LoVo (cell line): ENCODE data around the gene FETUB.
"Not testable (repeated sequence)": the region's sequence is repeated elsewhere in the genome, so short reads cannot be mapped to it uniquely, and the experiment has no call there.

Experiments used
- DNase-seq: peaks from one replicate; pipeline ENCODE4 v3.0.0-alpha.2; 2016; ENCODE audit warnings: low spot score

The FETUB gene

DNA sequence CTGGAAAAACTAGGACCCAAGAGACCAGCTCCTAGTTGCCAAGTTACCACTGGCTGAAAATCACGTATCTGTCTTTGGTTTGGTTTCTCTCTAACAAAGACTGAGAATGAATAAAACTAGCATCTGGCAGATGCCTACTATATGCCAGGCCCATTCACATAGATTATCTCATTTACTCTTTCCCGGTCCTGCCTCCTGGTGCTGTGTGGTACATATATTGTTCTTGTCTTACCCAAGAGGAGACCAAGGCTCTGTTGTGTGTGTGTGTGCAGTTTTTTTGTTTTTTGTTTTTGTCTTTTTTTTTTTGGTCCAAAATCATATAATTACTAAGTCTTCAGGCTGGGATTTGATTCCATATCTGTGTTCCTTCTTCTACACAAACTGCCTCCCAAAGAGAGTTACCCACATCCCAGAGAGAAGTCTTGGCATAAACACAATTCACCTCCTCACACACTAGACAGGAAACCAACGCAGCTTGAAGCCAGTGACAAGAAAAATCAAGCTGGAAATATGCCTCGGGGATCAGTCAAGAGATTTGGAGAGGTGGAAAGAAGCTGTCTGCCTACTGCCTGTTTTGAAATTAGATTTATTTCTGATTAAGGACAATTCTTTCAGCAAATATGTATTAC lies 26.4 kb upstream of the FETUB start:
- DNase-seq, result no peak

DNA sequence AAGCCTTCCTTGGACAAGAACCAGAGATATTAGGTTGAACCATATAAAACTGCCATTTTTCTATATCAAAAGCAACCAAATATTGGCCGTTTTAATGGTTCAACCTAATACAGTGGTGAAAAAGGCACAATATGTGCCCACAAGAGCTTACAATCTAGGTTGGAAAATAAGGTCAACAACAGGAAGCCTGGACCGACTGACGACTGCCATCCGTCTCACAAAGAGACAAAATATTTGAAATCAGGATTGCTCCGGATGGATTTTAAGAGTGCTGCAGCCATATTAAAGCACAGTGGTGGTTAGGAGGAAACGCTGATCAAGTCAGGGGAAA lies 26.0 kb upstream of the FETUB start:
- no peak for DNase-seq

DNA sequence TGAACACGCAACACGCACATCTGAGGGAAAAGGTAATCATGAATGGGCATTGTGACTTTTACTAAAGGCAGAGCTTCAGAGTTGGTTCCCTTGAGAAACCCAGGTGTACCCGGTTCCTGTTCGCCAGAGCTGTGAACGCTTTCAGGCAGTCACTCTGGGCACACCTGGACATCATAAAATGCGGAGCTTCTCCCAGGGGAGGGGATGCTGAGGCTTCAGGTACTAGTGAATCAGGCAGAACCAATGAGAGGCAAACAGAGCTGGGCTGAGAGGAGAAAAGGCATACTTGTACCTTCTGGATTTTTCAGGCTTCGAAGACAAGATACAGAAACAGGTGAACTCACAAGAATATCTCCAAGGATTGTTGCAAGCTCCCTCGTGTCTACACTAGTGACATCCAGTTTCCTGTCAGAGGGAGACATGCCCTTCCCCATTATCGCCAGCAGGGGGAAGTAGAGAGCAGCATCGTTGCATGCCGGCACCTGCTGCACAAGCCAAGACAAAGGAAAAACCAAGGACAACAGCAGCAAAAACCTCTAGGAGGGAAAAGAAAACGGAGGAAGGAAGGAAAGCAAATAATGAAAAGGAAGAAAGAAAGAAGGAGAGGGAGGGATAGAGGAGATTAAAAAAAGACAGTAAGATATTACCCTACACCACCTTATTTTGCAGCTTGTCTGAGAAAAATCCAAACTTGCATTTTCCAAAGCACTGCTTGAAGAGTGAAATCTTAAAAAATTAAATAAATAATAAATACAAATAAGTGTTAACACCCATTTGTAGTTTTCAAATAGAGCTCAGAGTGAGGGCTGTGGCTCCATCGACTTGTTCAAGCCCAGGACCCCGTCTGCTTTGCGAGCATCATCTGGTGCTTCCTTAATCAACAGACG lies 25.4 kb upstream of the FETUB start:
- DNase-seq, result peak; percentile 74

DNA sequence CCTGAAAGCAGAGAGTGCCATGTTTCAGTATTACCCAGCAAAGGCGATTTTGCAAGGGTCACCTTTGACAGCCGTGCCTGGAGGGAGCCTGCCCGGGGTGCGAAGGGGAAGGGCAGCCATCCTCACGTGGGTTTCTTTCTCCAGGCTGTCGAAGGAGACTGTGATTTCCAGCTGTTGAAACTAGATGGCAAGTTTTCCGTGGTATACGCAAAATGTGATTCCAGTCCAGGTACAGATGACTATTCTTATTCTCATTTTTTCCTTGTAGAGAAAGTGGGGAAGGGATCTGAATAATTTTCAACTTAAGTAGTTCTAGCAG lies 23.9 kb upstream of the FETUB start:
- no peak for DNase-seq

DNA sequence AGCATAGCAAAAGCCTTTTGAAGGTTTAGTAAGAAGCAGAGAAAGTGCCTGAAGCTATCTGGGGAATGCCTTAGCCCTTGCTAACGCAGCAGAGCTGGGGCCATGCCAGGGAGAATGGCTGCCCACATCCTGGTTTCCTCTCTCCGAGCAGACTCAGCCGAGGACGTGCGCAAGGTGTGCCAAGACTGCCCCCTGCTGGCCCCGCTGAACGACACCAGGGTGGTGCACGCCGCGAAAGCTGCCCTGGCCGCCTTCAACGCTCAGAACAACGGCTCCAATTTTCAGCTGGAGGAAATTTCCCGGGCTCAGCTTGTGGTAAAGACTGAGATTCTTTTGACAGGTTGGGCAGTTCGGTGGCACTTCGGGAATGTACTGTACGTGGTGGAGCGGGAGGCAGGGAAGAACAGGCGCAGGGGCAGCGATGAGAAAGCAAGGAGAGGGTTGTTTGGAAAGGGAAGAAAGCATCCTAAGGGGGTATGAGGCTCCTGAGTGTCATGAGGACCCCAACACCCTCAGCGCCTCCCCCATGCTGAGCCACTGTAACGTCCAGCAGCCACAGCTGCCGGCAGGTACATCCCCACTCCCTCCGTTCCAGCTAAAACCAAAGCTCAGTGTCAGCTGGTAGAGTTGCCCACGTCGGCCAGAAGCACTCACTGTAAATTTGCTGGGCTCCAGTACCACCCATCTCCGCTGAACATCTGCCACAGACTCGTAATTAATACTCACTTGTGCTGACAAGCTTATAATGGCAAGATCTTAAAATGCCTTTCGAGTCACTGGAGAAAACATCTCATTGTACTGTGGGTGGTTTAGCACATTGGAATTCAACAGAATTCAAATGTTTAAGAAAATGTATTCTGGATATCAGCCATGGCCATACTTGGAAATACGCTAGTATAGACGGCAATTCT lies 22.9 kb upstream of the FETUB start:
- DNase-seq, result peak; percentile 95

DNA sequence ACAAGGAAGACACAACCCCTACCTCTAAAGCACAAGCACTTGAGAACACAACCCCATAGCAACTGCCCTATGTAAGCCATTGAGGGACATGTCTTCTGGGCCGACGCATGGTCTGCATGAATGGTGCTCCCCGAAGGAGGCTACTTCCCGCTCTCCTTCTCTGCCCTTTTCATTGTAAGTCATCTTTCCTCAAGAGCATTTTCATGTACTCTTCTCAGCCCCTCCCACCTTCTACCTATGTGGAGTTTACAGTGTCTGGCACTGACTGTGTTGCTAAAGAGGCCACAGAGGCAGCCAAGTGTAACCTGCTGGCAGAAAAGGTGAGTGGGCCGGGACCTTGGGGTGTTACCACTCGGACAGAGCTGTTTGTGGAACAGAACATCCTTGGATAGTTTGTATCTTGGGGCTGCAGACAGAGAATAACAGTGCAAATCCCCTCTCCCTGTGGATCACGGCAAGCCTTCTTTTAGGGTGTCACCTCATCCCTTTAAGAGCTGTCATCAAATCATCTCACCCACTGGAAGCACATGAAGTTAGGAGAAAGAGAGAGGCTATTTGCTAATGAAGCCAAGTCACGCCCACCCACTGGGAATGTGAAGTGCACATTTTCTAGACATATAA lies 21.8 kb upstream of the FETUB start:
- DNase-seq, result no peak

DNA sequence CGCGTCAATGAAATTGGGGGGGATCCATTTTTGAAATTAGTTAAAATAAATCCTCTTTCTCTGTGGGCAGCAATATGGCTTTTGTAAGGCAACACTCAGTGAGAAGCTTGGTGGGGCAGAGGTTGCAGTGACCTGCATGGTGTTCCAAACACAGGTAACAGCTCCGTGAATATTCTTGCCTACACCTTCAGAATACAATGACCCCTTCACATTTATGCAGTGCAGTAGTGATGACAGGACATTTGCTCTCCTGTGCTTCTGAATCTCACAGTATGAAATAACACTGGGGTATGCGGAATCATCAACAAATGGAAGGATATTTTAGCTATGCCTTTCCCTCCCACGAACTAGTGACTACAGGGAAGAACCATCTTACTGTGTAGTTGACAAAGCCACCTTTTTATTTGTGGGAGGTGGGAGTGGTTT lies 20.4 kb upstream of the FETUB start:
- no peak for DNase-seq

DNA sequence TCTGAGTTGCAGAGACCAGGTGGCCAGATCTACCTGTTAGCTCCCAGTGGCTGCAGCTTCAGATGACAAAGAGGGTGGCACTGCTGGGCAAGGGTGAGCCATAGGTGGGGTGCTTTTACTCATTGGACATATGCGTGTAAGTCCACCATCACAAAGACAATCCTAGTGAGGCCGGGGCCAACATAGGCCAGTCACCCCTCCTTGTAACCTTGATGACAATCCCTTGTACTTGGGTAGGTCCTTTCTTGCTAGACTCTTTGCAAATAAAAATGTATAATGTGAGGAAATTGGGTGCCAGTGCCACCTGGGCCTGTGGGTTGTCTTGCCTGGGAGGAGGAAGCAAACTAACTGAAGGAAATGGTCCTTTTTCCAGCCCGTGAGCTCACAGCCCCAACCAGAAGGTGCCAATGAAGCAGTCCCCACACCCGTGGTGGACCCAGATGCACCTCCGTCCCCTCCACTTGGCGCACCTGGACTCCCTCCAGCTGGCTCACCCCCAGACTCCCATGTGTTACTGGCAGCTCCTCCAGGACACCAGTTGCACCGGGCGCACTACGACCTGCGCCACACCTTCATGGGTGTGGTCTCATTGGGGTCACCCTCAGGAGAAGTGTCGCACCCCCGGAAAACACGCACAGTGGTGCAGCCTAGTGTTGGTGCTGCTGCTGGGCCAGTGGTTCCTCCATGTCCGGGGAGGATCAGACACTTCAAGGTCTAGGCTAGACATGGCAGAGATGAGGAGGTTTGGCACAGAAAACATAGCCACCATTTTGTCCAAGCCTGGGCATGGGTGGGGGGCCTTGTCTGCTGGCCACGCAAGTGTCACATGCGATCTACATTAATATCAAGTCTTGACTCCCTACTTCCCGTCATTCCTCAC lies 19.7 kb upstream of the FETUB start:
- DNase-seq, result no peak

DNA sequence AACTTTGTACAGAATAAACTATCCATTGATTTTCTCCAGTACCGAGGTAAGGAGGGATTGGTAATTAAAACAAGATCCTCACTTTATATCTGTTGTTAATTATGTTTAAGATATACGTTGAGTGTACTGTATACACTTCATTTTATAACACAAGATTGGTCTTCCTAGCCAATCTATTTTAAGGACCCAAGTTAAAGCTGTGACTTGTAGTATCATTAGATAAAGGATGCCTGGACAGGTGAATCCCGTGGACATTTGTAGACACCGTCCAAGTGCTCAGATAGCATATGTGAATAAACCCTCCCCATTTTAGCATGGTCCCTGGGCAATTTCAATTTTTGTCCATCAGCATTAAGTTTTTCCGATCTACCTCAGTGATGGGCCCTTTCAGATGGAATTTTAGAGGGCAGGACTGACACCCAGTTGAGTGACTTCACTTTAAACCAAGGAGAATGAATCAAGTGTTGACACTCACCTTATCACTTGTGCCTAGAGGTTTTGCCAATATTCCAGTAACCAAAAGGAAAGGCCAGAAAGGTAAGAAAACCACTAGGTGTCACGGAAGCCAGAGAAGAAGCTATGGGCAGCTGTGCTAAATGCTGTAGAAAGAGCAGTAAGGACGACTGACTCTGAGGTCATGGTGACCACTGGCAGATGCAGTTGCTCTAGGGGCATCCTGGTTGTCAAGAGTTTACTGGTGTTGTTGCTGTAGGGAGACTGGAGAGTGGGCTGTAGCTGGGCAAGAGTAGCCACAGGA lies 18.1 kb upstream of the FETUB start:
- DNase-seq, result no peak

DNA sequence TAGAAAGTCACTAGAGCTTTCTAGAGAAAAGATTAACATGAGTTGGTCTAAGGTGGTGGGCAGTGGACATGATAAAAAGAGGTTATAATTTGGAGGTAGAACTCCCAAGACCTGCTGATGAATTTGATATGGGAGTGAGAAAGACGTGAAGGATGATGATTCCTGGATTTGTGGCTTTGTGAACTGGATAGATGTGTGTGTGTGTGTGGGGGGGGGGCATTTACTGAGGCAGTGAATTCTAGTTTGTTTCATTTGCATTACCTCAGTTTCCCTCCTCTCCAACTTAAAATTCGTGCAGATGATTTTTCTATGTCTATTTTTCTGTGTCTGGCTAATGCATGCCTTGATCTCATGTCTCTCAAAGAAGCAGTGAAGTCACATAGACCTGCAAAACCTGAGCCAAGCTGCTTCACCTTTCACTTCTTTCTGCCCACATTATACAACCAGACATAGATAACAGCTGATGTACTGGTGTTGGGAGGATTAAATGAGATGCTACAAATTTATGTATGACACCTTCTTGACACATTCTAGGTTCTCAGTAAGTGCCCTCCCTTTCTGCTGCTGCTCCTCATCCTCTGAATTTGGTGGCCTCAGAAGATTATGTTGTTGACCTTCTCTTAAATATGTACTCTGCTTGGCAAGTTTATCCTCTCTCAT lies 17.4 kb upstream of the FETUB start:
- DNase-seq, result no peak

DNA sequence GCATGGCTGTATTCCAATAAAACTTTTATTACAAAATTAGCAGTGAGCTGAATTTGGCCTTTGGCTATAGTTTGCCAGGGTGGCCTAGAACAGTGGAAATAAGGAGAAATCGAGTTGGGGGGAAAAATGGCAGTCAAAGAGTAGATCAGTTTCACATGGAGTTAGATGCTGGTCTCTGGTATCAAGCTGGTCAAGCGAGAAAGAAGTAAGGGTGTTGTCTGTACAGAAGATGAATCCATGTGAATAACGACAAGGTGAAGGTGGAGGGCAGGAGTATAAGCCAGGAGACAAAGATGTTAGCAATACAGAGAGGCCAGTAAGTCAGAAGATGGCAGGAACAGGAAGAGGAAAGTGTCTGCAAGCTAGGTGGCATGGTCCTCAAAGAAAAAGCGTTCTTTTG lies 15.6 kb upstream of the FETUB start:
- no peak for DNase-seq

DNA sequence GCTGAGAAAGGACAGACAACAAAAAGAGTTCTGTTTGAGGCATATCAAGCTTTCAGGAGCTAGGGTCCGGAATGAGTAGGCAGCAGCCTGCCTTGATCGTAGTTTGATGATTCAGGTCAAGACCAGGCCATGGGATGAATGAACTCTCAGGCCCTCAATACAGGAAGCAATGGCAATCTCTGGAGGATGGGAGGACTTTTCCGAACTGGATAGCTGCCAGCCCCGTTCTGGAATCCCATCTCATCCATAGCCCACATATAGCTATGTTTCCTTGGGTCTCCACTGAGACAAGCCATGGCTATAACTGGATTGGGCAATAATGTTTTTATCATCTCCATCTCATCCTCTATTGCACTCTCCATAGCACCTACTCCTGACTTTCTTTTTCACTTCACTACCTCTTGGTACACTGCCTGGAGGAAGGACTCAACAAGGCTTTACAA lies 14.6 kb upstream of the FETUB start:
- no peak for DNase-seq

DNA sequence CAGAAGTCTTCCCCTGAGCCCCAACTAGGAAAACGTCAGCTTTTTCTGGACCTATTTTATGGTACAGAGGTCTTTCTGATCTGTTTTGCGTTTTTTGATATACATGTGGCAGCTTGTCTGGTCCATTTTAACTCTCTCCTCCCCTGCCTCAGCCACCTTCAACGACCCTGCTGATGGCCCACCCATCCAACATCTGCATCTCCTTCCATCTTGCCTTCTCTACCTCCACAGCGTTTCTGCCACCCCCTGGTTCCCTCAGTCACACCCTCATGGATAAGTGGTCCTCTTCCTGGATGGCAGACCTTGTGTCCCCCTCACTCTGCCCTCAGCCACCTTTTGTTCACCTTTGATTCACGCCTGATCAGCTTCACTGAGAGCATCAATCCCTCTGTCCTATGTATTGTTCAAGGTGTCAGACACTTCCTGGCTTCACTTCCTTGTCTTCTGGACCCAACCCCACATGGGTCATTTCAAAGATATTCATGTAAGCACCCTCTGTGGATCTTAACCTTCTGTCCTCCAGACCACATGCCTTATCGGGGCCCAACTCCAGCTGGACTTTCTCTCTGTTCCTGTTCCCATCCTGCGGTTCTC lies 13.8 kb upstream of the FETUB start:
- no peak for DNase-seq

DNA sequence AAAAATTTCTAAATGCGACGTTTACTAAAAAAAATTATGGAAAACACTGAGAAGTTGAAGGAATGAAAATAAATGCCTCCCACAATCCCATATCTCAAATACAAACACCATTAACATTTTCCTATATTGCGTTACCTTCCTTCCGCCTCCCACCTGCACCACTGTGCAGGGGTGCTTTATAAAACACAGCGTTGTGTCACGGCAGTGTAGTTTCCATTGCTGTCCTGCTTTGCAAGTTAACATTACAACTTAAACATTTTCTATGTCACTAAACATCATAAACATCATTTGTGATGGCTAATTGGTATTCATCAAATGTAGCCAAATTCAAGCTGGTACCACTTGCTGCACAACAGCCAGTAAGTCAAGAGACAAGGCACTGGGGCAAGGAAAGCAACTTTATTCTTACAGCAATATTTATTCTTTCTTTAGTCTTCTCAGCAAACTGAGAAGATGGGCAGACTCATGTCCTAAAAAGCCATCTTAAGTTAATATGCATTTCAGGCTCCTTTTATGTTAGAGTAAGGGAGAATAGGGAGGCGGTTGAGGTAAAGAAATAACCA lies 12.3 kb upstream of the FETUB start:
- no peak for DNase-seq

DNA sequence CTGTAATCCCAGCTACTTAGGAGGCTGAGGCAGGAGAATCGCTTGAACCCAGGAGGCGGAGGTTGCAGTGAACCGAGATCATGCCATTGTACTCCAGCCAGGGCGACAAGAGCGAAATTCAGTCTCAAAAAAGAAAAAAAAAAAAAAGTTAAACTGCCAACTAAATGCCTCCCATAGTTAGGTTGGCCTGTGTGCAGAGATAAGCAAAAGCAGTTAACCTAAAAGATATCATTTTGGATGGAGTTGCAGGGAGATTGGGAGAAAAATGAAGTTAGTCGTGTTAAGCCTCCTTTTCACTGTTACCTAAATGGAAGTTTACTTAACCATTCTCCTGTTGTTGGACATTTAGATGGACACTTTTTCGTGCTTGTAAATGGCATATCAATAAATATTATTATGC lies 11.4 kb upstream of the FETUB start:
- no peak for DNase-seq

DNA sequence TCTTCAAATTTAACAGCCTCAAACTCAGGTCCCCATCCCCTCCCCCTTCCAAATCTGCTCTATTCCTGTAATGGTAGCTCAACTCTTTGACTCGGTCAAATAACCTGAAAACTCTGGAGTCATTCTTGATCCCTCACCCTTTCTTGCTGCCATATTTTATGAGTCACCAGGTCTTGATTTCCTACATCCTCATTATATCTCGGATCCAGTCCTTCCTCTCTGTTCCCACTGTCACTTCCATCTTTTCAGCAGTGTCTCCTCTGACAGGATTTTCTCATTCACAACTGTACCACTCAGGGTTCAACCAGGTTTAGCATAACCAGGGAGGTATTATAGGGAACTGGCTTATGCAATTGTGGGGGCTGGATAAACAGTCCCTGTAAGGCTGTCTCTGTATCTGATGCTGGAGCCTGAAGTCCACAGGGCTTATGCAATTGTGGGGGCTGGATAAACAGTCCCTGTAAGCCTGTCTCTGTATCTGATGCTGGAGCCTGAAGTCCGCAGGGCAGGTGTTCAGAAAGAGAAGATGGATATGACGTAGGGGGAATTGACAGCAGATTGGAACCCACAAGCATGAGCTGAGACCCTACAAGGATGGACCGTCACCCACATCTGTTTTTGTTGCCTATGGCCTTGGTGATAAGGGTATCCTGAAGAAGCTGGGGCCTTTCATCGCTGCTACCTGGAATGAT lies 9.1 kb upstream of the FETUB start:
- DNase-seq, result no peak

DNA sequence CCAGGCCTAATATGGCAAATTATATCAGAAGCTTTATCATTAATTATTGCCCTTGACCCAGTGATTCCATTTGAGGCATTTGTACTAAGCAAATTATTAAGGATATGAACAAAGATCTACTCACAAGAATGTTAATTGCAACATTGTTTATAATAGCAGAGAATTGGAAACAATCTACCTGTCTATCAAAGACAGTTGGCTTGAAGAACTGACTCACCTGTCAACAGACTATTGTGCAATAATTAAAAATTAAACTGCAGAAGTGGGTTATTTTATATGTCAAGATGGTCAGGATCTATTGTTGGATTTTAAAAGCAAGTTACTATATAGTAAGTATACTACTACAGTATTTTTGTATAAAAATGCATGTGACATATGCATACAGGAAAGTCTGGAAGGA lies 6.7 kb upstream of the FETUB start:
- DNase-seq, result no peak

DNA sequence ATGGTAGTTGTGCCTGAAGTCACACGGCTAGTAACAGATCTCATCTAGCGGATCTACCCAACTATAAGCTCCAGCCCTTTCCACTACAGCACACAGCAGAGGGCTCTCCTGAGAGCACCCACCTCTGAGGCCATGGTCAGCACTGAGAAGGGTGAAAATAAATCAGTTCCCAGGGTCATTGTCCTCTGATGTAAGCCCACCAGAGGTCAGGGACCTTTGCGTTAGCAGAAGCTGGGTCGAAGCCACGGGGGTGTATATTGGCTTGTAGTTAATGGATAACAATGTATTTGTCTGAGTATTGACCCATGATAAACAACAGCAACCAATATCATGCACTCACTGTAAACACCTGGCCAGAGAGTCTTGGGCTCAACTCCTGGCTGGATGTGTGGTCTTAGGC lies 6.0 kb upstream of the FETUB start:
- not testable (repeated sequence) for DNase-seq

DNA sequence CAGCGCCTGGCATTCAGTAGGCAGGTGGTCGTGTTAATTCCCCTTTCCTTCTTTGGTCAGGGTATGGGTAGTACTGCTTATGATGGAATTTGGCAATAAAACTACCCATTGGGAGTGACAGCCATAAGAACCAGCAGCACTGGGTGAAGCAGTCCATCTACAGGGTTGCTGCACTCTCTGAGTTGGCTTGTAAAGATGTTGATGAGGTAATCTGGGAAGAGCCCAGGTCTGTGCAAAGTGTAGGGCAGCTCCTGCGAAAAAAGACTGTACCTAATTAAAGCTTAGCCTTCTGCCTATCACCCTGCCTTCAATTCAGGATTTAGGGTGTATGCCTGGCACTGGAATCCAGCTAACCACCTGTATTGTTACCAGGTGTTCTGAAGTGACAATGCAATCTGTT lies 4.7 kb upstream of the FETUB start:
- DNase-seq, result no peak
